NCI-H774 (cell line): Measurements from ENCODE around the gene SVOPL.

Source experiments
- DNase-seq: peaks from one replicate; lab custom pipeline; 2025; lab: John Stamatoyannopoulos, UW

The SVOPL gene

DNA sequence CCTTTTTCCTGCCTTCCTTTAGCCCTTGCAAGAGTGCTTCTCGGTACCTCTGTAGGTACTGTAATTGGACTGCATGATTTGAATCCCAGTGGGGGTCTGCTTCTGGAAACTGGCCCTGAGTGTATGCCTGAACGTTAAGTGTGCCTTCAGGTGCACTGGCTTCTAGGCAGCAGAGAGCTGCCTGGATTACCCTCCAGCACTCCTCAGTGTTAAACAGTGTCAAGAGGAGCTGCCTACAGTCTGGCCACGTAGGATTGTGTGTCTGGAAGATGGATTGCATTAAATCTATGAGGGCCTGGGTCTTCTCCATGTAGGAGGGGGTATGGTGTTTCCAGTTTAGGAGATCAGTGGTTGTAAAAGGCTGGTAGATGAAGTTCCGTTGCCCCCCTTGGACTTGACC is 137.4 kb downstream of the SVOPL start:
- DNase-seq = no peak

- DNase-seq = no peak
Observed at GRCh38 chr7:138559448-138559847, 141.7 kb downstream of the SVOPL start.

GRCh38 chr7:138556771-138557484 is 144.2 kb downstream of the SVOPL start:
- no peak for DNase-seq

- DNase-seq = no peak
Observed at GRCh38 chr7:138555684-138556083, 145.5 kb downstream of the SVOPL start.

DNA sequence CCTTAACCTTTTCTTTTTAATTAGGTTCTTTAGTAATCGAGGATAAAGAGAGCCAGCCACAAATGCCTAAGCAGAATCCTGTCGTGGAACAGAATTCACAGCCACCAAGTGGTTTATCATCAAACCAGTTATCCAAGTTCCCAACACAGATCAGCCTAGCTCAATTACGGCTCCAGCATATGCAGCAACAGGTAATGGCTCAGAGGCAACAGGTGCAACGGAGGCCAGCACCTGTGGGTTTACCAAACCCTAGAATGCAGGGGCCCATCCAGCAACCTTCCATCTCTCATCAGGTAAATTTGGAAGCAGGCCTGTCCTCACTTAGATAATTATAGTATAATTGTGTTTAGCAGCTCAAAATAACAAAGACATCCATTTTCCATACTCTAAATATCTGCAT is 146.5 kb downstream of the SVOPL start:
- DNase-seq = no peak

DNA sequence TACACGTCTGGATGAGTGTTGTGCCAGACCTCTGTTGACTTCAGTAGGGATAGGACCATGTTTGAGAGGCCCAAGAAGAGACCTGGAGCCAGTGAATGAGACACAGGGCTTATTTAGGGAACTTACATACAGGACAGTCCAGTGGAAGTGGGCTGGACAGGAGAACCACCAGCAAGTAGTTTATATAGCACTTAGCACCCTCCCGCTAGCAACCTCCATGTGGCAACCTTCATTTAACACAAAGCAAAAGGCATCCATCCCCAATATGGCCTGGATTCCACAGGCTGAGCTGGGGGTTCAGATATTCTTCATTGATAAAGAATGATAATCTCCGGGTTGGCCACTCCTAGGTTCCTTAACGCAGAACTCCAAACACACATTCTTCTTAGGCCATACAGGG is 147.4 kb downstream of the SVOPL start:
- DNase-seq = no peak

DNA sequence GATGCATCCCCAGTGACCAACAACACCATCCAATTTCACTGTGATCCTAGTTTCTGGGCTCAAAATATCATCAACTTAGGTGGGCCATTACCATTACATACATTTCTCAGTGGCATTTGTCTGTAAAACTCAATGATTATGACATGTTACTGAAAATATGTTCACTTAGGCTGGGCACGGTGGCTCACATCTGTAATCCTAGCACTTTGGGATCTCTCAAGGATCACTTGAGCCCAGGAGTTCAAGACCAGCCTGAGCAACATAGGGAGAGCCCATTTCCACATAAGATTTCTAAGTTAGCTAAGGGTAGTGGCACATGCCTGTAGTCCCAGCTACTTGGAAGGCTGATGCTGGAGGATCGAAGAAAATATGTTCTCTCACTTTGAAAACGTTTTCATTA is 150.1 kb downstream of the SVOPL start:
- no peak for DNase-seq

- no peak for DNase-seq
Observed at GRCh38 chr7:138550337-138550736, 150.8 kb downstream of the SVOPL start.

DNA sequence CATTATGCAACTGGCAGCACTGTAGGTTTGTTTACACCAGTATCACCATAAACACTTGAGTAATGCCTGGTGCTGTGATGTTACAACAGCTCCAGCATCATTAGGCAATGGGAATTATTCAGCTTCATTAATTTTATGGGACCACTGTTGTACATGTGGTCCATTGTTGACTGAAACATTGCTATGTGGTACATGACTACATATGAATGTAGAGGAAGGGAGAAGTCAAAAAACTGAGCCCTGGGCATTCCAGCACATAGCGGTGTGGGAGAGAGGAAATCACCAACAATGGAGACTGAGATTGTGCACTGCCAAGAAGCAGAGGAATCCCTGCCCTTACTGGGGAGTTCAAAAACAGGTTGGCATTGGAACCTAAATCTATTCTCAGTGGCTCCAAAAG is 152.1 kb downstream of the SVOPL start:
- no peak for DNase-seq

DNA sequence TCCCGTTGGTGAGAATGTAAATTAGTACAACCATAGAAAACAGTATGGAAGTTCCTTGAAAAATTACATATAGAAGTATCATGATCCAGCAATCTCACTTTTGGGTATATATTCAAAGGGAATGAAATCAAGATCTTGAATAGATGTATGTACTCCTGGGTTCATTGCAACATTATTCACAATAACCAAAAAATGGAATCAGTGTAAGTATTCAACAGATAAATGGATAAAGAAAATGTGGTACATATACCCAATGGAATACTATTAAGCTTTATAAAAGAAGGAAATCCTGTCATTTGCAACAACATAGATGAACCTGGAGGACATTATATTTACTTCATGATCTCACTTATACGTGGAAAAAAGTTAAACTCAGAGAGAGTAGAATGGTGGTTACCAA is 154.3 kb downstream of the SVOPL start:
- no peak for DNase-seq

GRCh38 chr7:138546064-138546619 is 155.0 kb downstream of the SVOPL start:
- DNase-seq = no peak

DNA sequence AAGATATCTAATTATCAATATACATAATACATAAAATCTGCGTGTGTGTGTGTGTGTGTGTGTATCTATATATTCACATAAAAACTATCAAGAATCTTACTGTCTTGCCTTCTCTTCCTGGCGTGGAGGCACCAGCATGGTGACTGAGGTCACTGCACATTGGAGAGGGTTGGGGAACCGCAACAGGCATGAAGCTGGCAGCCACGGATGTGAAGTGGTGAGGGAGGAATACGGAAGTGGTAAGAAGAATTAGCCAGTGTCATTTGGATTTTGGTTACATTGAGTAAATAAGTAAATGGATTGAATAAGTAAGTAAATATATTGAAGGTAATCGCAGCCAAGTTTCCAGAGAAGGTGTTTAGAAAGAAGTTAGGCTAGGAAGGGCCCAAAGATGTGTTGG is 156.0 kb downstream of the SVOPL start:
- DNase-seq = no peak
